PC-9 (cell line): ENCODE results near the gene GALK1. TPM values are rescaled to one million over a fixed set of nuclear protein-coding genes. Genes with fewer than 3 reads are reported as not detected.
A peak's percentile ranks its signal among the peaks of the same experiment; 100 is the strongest.
"Not testable (repeated sequence)": the region's sequence is repeated elsewhere in the genome, so short reads cannot be mapped to it uniquely, and the experiment has no call there.

ENCODE experiments used
- BruUV-seq: library from RNA; stranded (reverse); fragments of 400-500 nt; replicated peaks from 2 replicates; lab custom pipeline; 2021; lab: Mats Ljungman, UMichigan
- CTCF ChIA-PET: fragments of 300-600 bp; sonication (Branson Sonifier 250); formaldehyde crosslinking; loops from one replicate; lab custom pipeline; 2022; ENCODE audit warnings: antibody characterized with exemption; lab: Charles Lee
- POLR2A ChIA-PET: fragments of 300-600 bp; sonication (Branson Sonifier 250); formaldehyde crosslinking; loops from one replicate; lab custom pipeline; 2022; ENCODE audit warnings: antibody characterized with exemption; ENCODE audit not compliant: unreplicated experiment; lab: Charles Lee
- DNase-seq, 2 experiments: peaks; one replicate each; pipeline versions ENCODE4 v3.0.0 to v3.0.0-alpha.2; 2015 to 2022; ENCODE audit warnings: mixed read lengths in 1 of 2
- H2AFZ ChIP-seq: fragments of 200-600 bp; sonication (generic); 2 replicates; pipeline ENCODE4 v1.8.1; 2017; ENCODE audit warnings: antibody characterized with exemption
- H3F3A ChIP-seq: fragments of 200-600 bp; sonication (generic); 2 replicates; pipeline ENCODE4 v1.8.1; 2017; ENCODE audit warnings: antibody characterized with exemption, mild to moderate bottlenecking, low read depth; ENCODE audit not compliant: insufficient read depth
- H3K27ac ChIP-seq: fragments of 200-600 bp; sonication (generic); 2 replicates; pipeline ENCODE4 v1.6.1; 2016; ENCODE audit warnings: mixed run types
- H3K27me3 ChIP-seq: fragments of 200-600 bp; sonication (generic); 2 replicates; pipeline ENCODE4 v1.6.1; 2016; ENCODE audit warnings: low read depth, mixed run types; ENCODE audit not compliant: insufficient read depth
- H3K36me3 ChIP-seq: fragments of 200-600 bp; sonication (generic); 2 replicates; pipeline ENCODE4 v1.6.1; 2016; ENCODE audit warnings: low read depth, mixed run types
- H3K4me1 ChIP-seq: fragments of 200-600 bp; sonication (generic); replicated peaks from 2 replicates; pipeline ENCODE4 v1.6.1; 2016; ENCODE audit warnings: mixed run types; ENCODE audit not compliant: insufficient read depth
- H3K4me2 ChIP-seq: fragments of 200-600 bp; sonication (generic); 2 replicates; pipeline ENCODE4 v1.6.1; 2017; ENCODE audit warnings: mixed run types
- H3K4me3 ChIP-seq: fragments of 200-600 bp; sonication (generic); 2 replicates; pipeline ENCODE4 v1.6.1; 2016; ENCODE audit warnings: mixed run types
- H3K79me2 ChIP-seq: fragments of 200-600 bp; sonication (generic); 2 replicates; pipeline ENCODE4 v1.6.1; 2017; ENCODE audit warnings: low read depth, mixed run types
- H3K9me2 ChIP-seq: fragments of 200-600 bp; sonication (generic); 2 replicates; pipeline ENCODE4 v1.8.1; 2017; ENCODE audit warnings: mild to moderate bottlenecking; ENCODE audit not compliant: insufficient read depth
- H3K9me3 ChIP-seq: fragments of 200-600 bp; sonication (generic); 2 replicates; pipeline ENCODE4 v1.8.1; 2016; ENCODE audit warnings: low read depth; ENCODE audit not compliant: insufficient read depth
- H4K20me1 ChIP-seq: fragments of 200-600 bp; sonication (generic); 2 replicates; pipeline ENCODE4 v1.8.1; 2017; ENCODE audit not compliant: insufficient read depth
- EZH2 ChIP-seq: fragments of 200-600 bp; sonication (generic); IDR thresholded peaks from 2 replicates; pipeline ENCODE4 v1.8.0; 2017; ENCODE audit warnings: antibody characterized with exemption, low read depth
- intact Hi-C: fragments of 100-400 bp; cut with micrococcal nuclease; formaldehyde crosslinking; loops from one replicate; pipeline ENCODE4 v1.10.0; 2022; ENCODE audit not compliant: unreplicated experiment
- total RNA-seq: library from RNA; stranded (reverse); gene quantifications from 2 replicates; pipeline ENCODE4 v1.2.3, GENCODE V29; 2021
- TF ChIP-seq, protein P1 (sequence below): fragments of 200-600 bp; sonication (generic); conservative IDR thresholded peaks from 2 replicates; pipeline ENCODE4 v1.6.1; 2017; ENCODE audit warnings: mixed run types, antibody characterized with exemption, mild to moderate bottlenecking, moderate library complexity

The GALK1 gene
- total RNA-seq, 1 experiment from 2014 or later = 12.8 TPM

DNA sequence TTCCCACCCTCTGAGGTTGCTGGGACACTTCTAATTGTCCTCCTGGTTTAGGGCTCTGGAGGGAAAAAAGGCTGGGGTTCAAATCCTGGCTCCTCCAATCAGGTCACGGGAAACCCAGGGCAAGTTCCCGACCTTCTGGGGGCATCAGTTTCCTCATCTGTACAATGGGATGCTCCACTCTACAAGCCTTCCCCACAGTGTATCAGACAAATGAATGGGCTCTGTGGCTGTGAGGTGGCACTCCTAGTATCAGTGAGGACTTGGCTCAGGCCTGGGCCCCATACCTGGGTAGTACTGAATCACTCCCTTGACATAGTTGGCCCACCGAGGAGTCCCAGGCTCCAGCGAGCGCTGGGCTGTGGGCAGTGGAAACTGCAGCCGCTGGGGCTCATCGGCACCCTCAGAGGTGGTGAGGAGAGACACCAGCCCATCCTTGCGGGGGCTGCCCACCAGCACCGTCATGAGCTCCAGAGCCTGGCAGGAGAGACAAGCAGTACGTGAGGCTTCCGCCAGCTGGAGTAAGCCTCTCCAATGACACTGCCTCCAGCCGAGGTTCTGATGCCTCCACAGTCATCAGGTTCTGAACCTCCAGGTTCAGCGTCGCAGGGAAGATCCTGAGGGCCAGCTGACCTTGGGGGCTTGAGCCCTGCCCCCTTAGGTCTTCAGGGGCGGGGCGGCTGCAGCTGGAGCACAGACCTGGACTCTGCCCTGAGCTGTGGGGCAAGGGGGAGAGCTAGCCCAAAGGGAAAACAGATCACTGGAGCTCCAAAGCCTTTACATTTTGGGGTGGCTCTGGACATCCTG is 1.2 kb downstream of the GALK1 start:
- H2AFZ ChIP-seq = peak overlapping the region; percentile 80
- no peaks in the 10 kb centered on the region for H3K36me3 ChIP-seq
- H3F3A ChIP-seq = peaks cover 50% of the 10 kb centered on the region
- CTCF ChIA-PET = interaction anchor here (0.5 to 1.2 kb wide), 4 partner anchors 13 to 242 kb away, joined by 3 to 11 read pairs (median 4); partner anchors contain the start of gene TRIM65
- H3K79me2 ChIP-seq = no peaks in the 10 kb centered on the region
- H3K27me3 ChIP-seq = no peaks in the 10 kb centered on the region
- no peaks in the 10 kb centered on the region; the same call in 1 of the 2 replicates for H4K20me1 ChIP-seq
- no peaks in the 10 kb centered on the region for H3K9me3 ChIP-seq
- H3K4me2 ChIP-seq = peak overlapping the region; percentile 93
- intact Hi-C loops = loop anchor here (2.0 kb wide), 1 partner anchor 131 kb away; no protein-coding TSS in a partner anchor
- no peak for DNase-seq
- TF ChIP-seq EZH2 = no peak
- no peaks in the 10 kb centered on the region for H3K9me2 ChIP-seq
- POLR2A ChIA-PET = interaction anchor here (0.6 to 1.3 kb wide), 2 partner anchors 8 to 16 kb away, joined by 7 to 15 read pairs; no protein-coding TSS in a partner anchor
- peaks cover 9% of the 10 kb centered on the region; the same call in 1 of the 2 replicates for H3K4me1 ChIP-seq
- no TSS peak for BruUV-seq
- no peak overlapping the region for H3K27ac ChIP-seq
- H3K4me3 ChIP-seq = peak overlapping the region; percentile 87

- Histone ChIP-seq H3K4me3 (no peak overlapping the region), H4K20me1 (no peaks in the 10 kb centered on the region; the same call in 1 of the 2 replicates), H3K9me3 (no peaks in the 10 kb centered on the region), H3K79me2 (no peaks in the 10 kb centered on the region), H3K4me2 (no peak overlapping the region), H3K36me3 (no peaks in the 10 kb centered on the region), H3K27ac (no peak overlapping the region), H2AFZ (no peak overlapping the region), H3K27me3 (no peaks in the 10 kb centered on the region), H3K9me2 (no peaks in the 10 kb centered on the region), H3K4me1 (peaks cover 9% of the 10 kb centered on the region; the same call in 1 of the 2 replicates), H3F3A (peaks cover 52% of the 10 kb centered on the region)
- CTCF ChIA-PET = interaction anchor here (0.5 kb wide), 1 partner anchor 133 kb away, joined by 11 read pairs; the partner anchor contains the start of gene TRIM65
- no peak for TF ChIP-seq EZH2
- TF ChIP-seq, protein P1, sequence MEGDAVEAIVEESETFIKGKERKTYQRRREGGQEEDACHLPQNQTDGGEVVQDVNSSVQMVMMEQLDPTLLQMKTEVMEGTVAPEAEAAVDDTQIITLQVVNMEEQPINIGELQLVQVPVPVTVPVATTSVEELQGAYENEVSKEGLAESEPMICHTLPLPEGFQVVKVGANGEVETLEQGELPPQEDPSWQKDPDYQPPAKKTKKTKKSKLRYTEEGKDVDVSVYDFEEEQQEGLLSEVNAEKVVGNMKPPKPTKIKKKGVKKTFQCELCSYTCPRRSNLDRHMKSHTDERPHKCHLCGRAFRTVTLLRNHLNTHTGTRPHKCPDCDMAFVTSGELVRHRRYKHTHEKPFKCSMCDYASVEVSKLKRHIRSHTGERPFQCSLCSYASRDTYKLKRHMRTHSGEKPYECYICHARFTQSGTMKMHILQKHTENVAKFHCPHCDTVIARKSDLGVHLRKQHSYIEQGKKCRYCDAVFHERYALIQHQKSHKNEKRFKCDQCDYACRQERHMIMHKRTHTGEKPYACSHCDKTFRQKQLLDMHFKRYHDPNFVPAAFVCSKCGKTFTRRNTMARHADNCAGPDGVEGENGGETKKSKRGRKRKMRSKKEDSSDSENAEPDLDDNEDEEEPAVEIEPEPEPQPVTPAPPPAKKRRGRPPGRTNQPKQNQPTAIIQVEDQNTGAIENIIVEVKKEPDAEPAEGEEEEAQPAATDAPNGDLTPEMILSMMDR = no peak
- intact Hi-C loops = no loop called here
- POLR2A ChIA-PET = interaction anchor here (0.8 to 1.3 kb wide), 2 partner anchors 17 to 535 kb away, joined by 4 to 7 read pairs; no protein-coding TSS in a partner anchor
- BruUV-seq = no TSS peak
- DNase-seq = no peak
Measured at GRCh38 chr17:75763269-75763607, 1.8 kb downstream of the GALK1 start.

DNA sequence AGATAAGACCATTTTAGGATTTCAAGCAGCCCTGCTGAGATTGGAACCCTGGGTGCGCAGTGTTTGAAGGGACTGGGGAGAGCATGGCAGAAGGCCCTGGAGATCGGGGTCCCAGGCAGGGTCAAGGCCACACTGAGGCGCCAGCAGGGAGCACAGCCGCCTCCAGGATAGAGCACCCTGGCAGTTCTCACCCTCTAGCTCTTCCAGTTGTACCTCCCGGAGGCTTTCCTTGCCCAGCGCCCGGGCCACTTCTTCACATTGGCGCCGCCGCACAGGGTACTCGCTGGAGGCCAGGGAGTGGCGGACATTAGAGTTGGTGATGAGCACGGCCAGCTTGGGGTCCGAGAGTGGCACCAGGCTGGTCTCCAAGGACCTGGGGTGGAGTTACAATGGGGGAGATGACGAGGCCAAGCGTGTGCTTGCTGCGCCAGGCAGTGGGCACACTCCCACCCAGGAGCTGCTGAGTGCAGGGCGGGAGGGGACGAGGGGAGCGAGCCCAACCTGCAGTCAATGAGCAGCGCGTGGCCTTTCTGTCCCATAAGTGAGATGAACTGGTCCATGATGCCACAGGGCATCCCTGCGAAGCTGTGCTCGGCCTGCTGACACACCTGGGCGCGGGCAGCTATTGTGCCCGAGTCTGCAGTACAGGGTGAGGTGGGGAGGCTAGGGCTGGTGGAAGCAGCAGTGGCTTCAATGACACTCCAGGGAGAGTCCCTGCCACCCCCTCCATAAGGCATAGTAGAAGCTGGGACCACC is 2.3 kb downstream of the GALK1 start:
- POLR2A ChIA-PET = interaction anchor here (0.6 to 1.3 kb wide), 6 partner anchors 17 to 535 kb away, joined by 3 to 7 read pairs (median 6); a partner anchor contains a TSS
- no peak overlapping the region for H3K27ac ChIP-seq
- CTCF ChIA-PET = interaction anchor here (0.6 to 0.7 kb wide), 4 partner anchors 17 to 85 kb away, joined by 3 to 17 read pairs (median 5); no protein-coding TSS in a partner anchor
- H3K4me3 ChIP-seq = no peak overlapping the region
- no peaks in the 10 kb centered on the region for H3K9me3 ChIP-seq
- H3K4me1 ChIP-seq = peaks cover 9% of the 10 kb centered on the region; the same call in 1 of the 2 replicates
- no peaks in the 10 kb centered on the region for H3K79me2 ChIP-seq
- no peaks in the 10 kb centered on the region for H3K27me3 ChIP-seq
- H3K4me2 ChIP-seq = no peak overlapping the region
- TF ChIP-seq, protein P1 = no peak
- TF ChIP-seq EZH2 = no peak
- no peaks in the 10 kb centered on the region for H3K36me3 ChIP-seq
- DNase-seq = no peak
- intact Hi-C loops = no loop called here
- H3F3A ChIP-seq = peaks cover 52% of the 10 kb centered on the region
- H3K9me2 ChIP-seq = no peaks in the 10 kb centered on the region
- H2AFZ ChIP-seq = no peak overlapping the region
- H4K20me1 ChIP-seq = no peaks in the 10 kb centered on the region; the same call in 1 of the 2 replicates
- BruUV-seq = no TSS peak

- H3K4me2 ChIP-seq, H3K79me2 ChIP-seq, H3K27ac ChIP-seq, intact Hi-C loops, BruUV-seq, H3K9me3 ChIP-seq, H3K4me3 ChIP-seq, H3K4me1 ChIP-seq, H4K20me1 ChIP-seq, H2AFZ ChIP-seq, H3K27me3 ChIP-seq, H3K36me3 ChIP-seq, CTCF ChIA-PET, DNase-seq, H3K9me2 ChIP-seq: not testable (repeated sequence)
- H3F3A ChIP-seq = peaks cover 48% of the 10 kb centered on the region
- POLR2A ChIA-PET = interaction anchor here (0.5 kb wide), 1 partner anchor 161 kb away, joined by 4 read pairs; no protein-coding TSS in a partner anchor
Measured at GRCh38 chr17:75759978-75760640, 4.9 kb downstream of the GALK1 start.
